GM19193 (cell line): Measurements from ENCODE around the gene WAS.

Source experiments
- POLR2A ChIP-seq: IDR thresholded peaks from 4 replicates; pipeline ENCODE4 v1.6.1; 2011; ENCODE audit not compliant: insufficient read depth, insufficient read length; ENCODE audit errors: extremely low read depth

WAS gene

GRCh38 chrX:48703642-48704481, 20.3 kb downstream of the WAS start:
- no peak for TF ChIP-seq POLR2A

DNA sequence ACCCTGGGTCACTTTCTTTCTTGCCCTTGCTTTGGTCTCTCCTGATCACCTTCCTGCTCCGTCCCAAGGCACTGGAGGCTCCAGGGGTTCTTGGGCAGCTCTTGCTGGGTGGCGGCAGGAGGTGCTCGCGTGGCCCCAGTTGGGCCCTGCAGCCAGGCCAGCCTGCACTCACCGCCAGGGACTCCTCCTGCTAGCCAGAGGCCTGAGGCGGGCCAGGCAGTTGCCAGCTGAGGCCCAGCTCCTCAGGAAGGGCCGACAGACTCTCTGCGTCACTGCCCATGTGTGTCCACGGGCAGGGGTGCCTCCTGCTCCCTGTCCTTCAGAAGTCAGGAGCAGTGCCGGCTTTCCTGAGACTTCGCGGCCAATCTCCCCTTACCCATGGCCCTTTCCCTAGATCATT, 22.3 kb downstream of the WAS start:
- no peak for TF ChIP-seq POLR2A

- no peak for TF ChIP-seq POLR2A
Measured at GRCh38 chrX:48709522-48710112, 26.0 kb downstream of the WAS start.

DNA sequence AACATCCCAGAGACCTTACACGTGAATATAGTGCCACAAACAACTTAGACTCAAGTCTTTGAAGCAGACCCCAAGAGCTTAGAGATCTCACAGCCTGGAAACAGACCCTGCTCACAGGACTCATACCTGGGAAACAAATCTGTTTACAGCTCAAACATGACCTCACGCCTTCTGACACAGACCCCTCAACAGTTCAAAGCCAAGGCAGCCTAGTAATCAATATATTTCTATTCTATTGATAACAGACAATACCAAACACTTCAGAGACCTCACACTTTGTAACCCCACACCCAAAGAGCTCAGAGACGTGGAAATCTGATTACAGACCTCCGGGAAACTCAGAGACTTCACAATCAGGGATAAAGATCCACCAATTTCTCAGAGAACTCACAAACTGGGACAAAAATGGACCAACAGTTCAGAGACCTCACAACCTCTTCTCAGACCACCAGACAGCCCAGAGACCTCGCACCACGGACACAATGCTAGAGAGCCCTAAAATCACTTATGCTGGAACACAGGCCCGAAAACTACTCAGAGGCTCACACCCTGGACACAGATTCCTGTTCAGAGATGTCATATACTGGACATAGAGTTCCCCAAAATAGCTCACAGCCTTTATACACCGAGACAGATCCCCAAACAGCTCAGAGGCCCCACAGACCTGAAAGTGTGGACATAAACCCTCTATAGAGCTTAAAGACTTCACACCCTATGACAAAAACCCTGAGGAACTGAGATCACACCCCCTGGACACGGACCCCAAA, 27.7 kb downstream of the WAS start:
- no peak for TF ChIP-seq POLR2A

DNA sequence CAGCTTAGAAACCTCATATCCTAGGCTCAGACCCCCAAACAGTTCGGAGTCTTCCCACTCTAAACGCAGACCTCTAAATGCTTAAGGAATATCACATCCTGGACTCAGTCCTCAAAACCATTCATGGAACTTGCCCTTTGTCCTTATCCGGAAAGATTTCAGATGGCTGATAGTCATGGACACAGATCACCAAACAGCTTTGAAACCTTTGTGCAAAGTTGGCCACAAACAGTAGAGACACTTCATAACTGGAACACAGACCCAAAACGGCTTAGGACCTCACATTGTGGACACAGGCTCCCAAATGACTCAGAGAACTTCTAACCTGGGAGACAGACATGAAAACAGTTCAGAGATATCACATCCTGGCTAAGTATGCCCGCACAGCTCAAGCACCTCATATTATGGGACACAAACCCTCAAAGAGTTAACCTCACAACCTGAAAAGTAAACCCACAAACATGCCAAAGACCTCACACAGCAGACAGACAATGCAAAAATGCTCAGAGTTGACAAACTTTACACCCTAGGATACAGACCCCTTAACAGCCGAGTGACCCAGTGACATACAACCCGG, 28.4 kb downstream of the WAS start:
- no peak for TF ChIP-seq POLR2A

- TF ChIP-seq POLR2A, result no peak
Measured at GRCh38 chrX:48713847-48714246, 30.2 kb downstream of the WAS start.

DNA sequence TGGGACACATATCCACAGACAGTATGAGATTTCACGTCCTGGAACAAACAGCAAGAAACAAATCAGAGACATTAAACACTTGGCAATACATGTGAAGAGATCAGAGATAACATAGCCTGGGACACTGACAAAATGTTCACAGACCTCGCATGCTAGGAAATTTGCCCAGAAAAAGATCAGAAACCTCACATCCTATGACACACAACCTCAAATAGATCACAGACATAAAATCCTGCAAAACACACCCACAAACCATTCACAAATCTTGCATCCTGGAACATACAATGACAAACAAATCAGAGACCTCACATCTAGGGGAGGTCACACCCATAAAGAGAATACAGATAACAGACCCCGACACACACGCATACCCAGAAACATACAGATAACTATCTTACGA, 31.0 kb downstream of the WAS start:
- TF ChIP-seq POLR2A, result no peak

DNA sequence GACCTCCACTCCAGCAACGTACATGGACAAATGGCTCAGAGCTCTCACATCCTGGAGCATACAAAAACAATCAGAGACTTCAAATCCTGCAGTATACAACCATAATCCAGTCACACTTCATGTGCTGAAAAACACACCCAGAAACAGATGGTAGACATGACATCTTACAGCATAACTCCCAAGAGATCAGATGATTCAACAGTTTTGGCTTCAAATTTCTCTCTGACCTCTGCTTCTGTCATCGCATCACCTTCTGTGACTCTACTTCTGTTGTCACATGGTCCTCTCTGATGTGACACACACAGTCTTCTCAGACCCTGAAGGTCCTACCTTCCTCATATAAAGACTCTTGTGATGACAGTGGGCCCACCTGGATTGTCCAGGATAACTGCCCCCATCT, 31.5 kb downstream of the WAS start:
- TF ChIP-seq POLR2A, result no peak

GRCh38 chrX:48715876-48716502, 32.4 kb downstream of the WAS start:
- TF ChIP-seq POLR2A, result no peak

GRCh38 chrX:48719958-48720357, 36.4 kb downstream of the WAS start:
- no peak for TF ChIP-seq POLR2A

DNA sequence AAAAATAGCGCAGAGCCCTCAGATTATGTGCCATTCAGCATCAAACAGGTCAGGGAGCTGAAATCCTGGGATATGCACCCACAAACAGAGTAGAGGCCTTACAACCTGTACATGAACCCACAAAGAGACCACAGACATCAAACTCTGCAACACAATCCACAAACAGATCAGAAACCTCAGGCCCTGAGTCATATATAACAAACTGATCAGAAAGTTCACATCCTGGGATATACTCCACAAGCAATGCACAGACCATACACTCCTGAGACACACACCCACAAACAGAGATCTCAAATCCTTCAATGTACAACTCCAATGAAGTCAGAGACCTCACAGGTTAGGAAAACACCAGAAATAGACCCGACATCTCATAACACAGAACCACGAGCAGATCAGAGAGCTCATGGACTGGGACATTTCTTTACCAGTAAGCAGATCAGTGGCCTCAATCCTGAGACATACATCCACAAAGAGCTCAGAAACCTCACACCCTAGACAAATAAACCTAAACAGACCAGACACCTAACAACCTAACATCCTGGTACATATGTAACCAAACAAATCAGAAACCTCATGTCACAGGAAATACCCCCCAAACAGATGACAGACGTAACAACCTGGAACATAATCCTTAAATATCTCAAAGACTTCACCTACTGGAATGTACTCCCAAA, 37.1 kb downstream of the WAS start:
- no peak for TF ChIP-seq POLR2A

DNA sequence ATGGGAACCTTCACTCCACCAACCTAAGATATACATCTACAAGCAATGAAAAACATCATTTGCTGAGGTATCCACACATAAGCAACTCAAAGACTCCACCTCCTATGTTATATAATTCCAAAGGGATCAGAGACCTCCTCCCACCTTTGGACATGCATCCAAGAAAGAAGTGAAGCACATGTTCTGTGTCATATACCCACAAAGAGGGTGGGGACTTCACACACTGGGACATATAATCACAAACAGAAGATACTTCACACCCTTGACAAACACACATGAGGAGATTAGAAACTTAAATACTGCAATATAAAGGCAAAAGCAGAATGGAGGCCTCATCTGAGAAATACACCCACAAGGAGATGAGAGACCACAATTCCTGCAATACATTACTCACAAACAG, 38.3 kb downstream of the WAS start:
- no peak for TF ChIP-seq POLR2A

DNA sequence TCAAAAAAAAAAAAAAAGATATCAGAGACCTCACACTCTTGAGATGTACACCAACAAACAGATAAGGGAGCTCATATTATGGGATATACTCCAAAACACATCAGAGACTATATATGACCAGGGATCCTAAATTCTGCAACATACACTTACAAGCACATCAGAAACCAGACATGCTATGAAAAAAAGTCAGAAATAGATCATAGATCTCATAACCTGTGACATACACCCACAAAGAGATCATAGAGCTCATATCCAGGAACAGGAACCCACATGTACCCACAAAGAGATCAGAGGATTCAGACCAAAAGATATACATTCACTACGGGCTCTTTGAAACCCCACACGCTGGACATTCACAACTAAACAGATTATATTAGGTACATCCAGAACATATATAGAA, 43.0 kb downstream of the WAS start:
- TF ChIP-seq POLR2A, result no peak

- no peak for TF ChIP-seq POLR2A
Measured at GRCh38 chrX:48728653-48729052, 45.1 kb downstream of the WAS start.
